Measurements from ENCODE around the gene CPLANE2.
"Not testable (repeated sequence)": the region's sequence is repeated elsewhere in the genome, so short reads cannot be mapped to it uniquely, and the experiment has no call there.

CPLANE2 gene

DNA sequence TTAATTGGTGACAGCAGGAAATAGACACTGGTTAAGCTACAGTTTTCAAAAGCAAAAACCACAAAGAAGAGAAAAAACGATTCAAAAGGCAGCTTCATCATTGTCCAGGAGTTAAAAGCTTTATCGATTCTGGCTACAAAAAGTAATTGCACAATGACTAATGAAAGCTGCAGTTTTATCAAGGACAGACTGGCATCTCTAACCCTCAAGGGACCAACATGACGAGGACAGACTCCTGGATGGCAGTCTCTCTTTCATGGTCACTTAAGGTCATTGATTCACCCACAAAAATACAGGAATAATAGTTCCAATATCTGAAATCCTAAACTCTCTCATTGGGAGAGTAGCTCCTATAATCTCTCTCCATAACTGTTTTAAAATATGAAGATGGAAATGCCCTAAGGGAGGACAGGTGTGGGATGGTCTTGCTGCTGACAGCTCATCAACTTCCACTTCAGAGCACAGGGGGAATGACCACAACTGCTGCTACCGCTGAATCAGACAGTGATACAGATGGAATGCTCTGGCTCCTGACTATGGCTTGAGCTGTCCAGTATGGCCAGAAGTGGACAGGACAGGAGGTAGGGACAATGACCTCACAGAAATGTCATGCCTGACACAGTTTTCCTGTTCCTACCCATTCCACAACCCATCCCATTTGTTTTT lies 17.4 kb upstream of the CPLANE2 start:
- no peak for TF ChIP-seq POLR2A (IDR thresholded peaks at IDR 0.05; ENCODE audit: low read depth, low read length)
- DNase-seq (ENCODE audit: insufficient read length, low spot score) (no peak), FAIRE-seq (peak; percentile 82)

DNA sequence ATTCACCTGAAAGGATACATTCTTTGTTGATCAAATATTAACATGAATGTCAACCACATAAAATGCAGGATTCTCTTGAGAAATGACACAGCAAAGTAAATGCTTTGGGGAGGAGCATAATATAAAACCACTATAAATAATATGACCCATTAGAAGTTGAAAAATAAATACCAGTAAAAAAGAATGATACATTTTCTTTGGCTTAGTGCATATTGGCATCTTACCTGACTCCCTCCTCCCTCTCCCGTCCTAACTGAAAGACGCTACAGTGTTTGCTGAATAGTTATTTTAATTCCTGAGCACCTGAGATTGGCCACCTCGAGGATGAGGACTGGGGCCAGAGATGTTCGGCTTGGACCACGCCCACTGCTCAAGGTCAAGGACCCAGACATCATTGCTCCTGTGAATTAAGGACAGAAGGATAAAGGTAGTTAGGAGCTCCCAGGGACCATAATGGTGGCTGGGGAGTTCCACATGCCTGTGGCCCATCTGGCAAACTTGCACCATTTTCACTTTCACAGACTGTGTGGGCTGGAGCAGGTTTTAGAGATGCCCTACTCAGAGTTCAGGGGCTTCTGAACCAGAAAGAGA lies 16.4 kb upstream of the CPLANE2 start:
- DNase-seq (ENCODE audit: insufficient read length, low spot score) (no peak), FAIRE-seq (no peak)
- no peak for TF ChIP-seq POLR2A (IDR thresholded peaks at IDR 0.05; ENCODE audit: low read depth, low read length)

DNA sequence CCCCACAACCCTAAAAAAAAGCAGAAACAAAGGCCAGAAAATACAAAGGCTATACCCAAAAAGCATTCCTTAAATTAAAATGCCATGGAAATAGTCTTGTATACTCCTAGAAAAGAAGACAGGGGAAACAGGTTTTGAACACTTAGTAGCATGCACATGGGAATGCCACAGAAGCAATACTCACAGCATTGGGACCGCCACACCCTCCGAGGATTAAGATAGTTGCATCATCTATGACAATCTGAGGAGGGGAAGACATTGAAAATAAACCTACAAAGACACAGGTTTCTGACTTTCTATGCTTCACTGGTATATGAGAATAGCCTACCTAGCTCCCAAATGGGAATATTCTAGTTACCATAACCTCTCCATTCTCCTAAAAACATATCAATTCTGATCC lies 15.9 kb upstream of the CPLANE2 start:
- DNase-seq (ENCODE audit: insufficient read length, low spot score) (no peak), FAIRE-seq (no peak)
- no peak for TF ChIP-seq POLR2A (IDR thresholded peaks at IDR 0.05; ENCODE audit: low read depth, low read length)

DNA sequence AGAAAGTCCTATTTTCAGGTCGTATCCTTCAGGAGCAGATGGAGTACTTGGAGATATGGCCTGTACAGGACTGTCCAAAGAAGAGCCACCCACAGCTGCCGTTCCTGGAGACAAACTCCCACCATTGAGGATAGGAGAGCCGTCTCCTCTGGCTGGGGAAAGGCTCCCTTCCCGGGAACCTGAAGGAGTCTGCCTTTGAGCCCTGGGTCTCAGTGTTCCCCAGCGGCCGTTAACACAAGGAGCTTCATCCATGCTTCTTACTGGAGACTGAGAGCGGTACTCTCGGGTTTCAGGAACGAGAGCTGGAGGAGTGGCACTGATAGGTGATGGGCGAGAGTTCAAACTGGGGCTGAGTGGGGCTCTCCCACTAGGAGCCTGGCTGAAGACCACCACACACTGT lies 14.4 kb upstream of the CPLANE2 start:
- no peak for DNase-seq (ENCODE audit: insufficient read length, low spot score)
- no peak for FAIRE-seq
- no peak for TF ChIP-seq POLR2A (IDR thresholded peaks at IDR 0.05; ENCODE audit: low read depth, low read length)

DNA sequence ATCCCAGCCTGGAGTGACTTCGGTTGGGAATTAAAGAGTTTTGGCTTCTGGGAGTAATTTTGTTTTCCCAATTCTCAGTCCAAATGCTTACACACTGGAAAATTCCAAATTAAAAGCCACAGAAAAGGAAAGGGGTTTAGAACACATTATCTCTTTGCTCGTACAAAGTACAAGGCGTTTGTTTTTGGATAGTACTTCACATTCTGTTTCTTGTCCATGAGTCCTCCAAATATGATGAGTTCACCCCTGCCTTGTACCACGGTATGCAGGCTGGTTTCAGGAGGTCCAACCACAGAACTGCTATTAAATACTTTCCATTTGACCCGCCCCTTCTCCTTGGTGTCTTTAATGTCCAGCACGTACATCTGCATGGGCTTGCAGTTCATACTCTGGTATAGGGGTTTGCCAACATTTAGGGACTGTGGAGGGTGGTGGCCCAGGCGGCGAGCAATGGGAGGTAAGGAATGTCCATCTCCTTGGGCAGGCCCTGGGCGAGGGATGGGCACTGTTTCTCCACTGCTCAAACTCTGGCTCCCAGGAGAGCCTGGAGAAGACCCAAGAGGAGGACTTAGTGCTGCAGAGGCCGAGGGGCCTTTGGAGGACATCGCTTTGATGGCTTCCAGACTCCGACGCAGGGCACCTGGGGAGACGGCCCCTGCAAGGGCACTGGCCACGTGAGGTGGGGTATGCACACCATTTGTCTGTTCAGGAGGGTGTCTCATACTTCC lies 13.7 kb upstream of the CPLANE2 start:
- FAIRE-seq (no peak), DNase-seq (ENCODE audit: insufficient read length, low spot score) (no peak)
- no peak for TF ChIP-seq POLR2A (IDR thresholded peaks at IDR 0.05; ENCODE audit: low read depth, low read length)

DNA sequence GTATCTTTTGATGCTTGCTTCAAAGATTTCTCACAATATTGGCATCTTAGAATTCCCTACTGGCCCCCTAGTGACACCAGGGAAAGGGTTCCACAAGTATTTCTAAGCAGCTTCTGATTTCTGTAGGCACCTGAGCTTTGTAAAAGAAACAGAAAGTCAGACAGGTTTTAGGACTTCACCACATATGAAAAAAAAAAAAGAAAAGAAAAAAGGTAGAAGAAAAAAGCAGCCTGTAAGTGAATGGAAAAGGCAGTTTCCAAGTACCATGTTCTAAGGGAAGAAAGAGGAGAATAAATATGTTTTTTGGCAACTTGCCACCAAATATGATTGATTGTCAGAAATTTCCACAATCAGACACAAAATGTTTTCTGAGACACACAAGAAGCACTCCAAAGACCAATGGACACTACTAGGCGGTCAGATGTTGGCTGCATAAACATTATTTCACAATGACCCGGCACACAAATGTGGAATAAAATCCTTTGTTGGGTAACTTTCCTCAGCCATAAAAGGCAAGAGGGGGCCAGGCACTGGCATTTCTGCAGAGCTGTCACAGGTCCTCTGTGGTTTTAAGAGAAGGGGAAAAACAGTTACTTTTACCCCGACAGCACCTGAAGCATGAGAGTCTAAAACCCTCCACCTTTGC lies 12.7 kb upstream of the CPLANE2 start:
- FAIRE-seq (no peak), DNase-seq (ENCODE audit: insufficient read length, low spot score) (no peak)
- no peak for TF ChIP-seq POLR2A (IDR thresholded peaks at IDR 0.05; ENCODE audit: low read depth, low read length)

DNA sequence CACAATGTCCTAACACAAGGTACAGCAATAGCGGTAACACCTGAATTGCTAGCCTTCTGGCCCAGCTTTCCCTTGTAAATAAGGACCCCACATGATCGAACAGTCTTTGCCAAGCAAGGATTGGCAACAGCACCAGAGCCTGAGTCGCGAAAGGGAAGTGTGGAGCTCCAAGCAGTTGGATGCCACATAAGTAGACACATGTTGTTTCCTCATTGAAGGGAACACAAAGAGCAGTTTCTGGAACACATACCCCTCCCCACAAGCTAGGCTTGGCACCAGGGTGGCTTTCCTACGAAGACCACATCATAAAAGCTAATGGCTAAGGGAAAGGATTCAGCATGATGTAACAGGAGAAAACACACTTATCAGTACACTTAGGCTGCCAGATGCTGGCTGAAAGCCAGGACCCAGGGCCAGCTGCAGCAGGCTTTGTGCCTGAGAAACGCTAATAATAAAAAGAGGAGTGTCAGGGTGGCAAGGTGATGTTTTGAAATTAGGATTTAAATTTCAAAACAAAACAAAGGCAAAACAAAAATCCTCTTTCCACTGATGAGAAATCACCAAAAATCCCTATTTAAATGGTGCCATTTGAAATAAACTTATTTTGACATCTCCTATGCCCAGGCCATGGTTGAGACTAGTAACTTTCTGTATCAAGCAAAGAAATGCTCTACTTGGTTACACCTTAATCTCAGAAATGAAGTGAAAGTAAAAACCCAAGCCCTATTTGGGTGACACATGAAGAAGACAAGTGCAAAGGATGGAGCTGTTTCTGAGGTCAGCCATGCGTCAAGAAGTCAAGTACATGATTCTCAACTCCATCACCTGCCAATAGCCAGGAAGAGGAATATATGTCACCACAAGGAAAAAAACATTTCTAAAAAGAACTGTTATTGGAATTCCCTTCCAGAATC lies 11.9 kb upstream of the CPLANE2 start:
- FAIRE-seq = peak; percentile 57
- TF ChIP-seq POLR2A (IDR thresholded peaks at IDR 0.05; ENCODE audit: low read depth, low read length) = no peak
- DNase-seq (ENCODE audit: insufficient read length, low spot score) = no peak

DNA sequence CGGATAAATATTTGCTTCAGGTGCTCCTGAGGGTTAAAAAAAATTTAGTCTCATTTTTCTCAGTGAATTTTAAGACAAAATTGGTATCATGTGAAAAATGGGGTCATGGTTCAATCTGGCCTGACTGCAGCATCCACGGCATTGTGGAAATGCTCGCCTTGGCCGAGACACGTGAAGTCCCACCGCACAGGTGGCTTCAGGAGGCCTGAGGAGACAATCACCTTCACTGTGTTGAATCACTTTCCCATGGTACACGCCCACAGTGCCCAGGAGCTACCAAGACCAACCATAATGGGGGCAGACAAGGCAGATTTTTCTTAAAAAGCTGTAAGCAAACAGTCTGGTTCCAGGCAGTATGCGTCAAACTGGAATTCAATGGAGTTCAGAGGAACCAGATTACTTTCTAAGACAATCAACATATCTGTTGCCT lies 11.0 kb upstream of the CPLANE2 start:
- FAIRE-seq (no peak), DNase-seq (ENCODE audit: insufficient read length, low spot score) (no peak)
- TF ChIP-seq POLR2A (IDR thresholded peaks at IDR 0.05; ENCODE audit: low read depth, low read length) = no peak

DNA sequence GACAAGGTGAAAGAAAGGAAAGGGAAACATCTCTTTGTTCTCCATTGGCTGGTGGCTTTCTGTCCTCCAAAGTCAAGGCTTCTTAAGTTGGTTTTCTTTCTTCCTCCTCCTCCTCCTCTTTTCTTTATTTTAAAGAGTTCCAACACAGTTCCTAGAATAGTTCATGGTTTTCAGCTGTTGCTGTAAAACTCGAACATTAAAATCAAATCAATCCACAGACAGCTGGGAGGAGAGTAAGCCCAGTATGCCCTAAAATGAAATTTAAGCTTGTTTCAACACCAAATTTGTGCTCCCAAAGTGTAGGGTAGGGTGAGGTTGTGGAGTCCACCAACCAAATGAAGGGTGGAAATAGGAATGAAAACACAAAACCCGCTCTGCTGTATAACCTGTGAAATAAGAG lies 10.5 kb upstream of the CPLANE2 start:
- DNase-seq (ENCODE audit: insufficient read length, low spot score) = no peak
- no peak for FAIRE-seq
- no peak for TF ChIP-seq POLR2A (IDR thresholded peaks at IDR 0.05; ENCODE audit: low read depth, low read length)

DNA sequence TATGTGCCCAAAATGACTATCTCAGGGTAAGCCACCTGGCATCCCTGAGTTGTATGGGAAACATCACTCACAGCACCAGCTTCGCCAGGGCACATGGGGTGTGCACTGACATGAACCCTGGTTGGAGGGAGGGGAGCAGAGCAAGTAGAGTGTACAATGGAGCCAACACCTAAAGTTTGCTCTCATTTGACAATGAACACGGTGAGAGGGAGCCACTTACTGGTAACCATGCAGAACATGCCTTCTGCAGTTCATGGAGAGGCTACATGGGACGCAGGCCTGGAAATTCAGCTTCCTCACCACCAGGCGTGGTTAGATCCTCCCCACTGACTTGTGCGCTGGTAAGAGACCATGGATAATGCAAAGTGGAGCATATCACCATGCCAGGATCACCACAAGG lies 10.0 kb upstream of the CPLANE2 start:
- TF ChIP-seq POLR2A (IDR thresholded peaks at IDR 0.05; ENCODE audit: low read depth, low read length) = no peak
- FAIRE-seq (no peak), DNase-seq (ENCODE audit: insufficient read length, low spot score) (no peak)

DNA sequence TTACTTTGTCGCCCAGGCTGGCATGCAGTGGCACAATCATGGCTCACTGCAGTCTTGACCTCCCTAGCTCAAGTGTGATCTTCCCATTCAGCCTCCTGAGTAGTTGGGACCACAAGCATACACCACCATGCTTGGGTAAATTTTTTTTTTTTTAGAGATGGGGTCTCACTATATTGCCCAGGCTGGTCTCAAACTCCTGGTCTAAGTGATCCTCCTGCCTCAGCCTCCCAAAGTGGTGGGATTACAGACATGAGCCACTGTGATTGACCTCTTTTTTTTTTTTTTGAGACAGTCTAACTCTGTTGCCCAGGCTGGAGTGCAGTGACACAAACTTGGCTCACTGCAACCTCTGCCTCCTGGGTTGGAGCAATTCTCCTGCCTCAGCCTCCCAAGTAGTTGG lies 9.3 kb upstream of the CPLANE2 start:
- not testable (repeated sequence) for FAIRE-seq; DNase-seq (ENCODE audit: insufficient read length, low spot score)

DNA sequence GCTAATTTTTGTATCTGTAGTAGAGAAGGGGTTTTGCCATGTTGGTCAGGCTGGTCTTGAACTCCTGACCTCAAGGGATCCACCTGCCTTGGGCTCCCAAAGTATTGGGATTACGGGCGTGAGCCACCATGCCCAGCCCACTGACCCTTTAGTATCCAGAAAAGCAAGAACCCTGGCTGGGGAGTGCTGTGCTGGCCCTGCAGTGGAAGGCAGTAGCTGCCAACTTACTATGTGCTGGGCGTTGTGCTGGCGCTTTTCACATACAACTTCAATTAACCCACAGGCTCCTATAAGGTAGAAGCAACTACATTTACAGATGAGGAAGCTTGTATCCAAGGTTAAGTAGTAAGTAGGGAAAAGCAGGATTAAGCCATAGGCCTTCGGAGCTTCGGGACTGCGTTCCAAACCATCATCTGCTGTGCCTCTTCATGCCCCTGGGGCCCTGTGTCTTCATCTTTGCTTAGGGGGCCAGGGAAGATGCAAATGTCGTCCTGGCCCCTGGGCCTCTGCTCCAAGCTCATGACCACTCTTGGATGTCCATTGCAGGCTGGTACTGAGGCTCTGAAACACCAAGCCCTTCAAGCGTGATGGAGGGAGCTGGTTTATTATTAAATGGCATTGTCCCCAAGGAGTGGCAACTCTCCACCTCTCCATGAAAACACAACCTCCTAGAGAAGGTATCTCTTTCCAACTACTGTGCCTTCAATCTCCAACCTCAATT lies 8.7 kb upstream of the CPLANE2 start:
- no peak for TF ChIP-seq POLR2A (IDR thresholded peaks at IDR 0.05; ENCODE audit: low read depth, low read length)
- FAIRE-seq (no peak), DNase-seq (ENCODE audit: insufficient read length, low spot score) (no peak)
